Testis (tissue), 3 donors: ENCODE results near the gene IMMP2L. TPM values are rescaled to one million over a fixed set of nuclear protein-coding genes. Genes with fewer than 3 reads are reported as not detected.
"Not testable (repeated sequence)": the region's sequence is repeated elsewhere in the genome, so short reads cannot be mapped to it uniquely, and the experiment has no call there.

ENCODE experiments used
- DNase-seq: peaks from one replicate; pipeline ENCODE4 v3.0.0-alpha.2; 2019
- H3K27ac ChIP-seq, 2 donors: fragments of 200-600 bp; sonication (generic); one replicate each; pipeline ENCODE4 v1.5.1; 2019
- H3K27me3 ChIP-seq: fragments of 200-600 bp; sonication (generic); one replicate; pipeline ENCODE4 v1.5.1; 2019
- H3K36me3 ChIP-seq: fragments of 200-600 bp; sonication (generic); one replicate; pipeline ENCODE4 v1.5.1; 2017; ENCODE audit warnings: low read depth; ENCODE audit errors: missing control alignments
- H3K4me1 ChIP-seq: fragments of 200-600 bp; sonication (generic); one replicate; pipeline ENCODE4 v1.5.1; 2019
- H3K4me3 ChIP-seq, 2 donors: fragments of 200-600 bp; sonication (generic); one replicate each; pipeline ENCODE4 v1.5.1; 2017 to 2019
- H3K9me3 ChIP-seq: fragments of 200-600 bp; sonication (generic); one replicate; pipeline ENCODE4 v1.5.1; 2017
- CTCF ChIP-seq, 3 experiments: fragments of 450-650 bp in 2 of 3; fragments of 200-600 bp in 1 of 3; sonication (generic) in 1 of 3; IDR thresholded peaks; one replicate each; pipeline ENCODE4 v1.5.1; 2016 to 2019; ENCODE audit warnings: antibody characterized with exemption in 3 of 3, mild to moderate bottlenecking in 2 of 3, moderate library complexity in 1 of 3
- POLR2A ChIP-seq: fragments of 450-650 bp; IDR thresholded peaks from one replicate; pipeline ENCODE4 v1.6.1; 2017; ENCODE audit warnings: antibody characterized with exemption, mild to moderate bottlenecking, moderate library complexity
- WGBS, 2 donors: methylation state at CpG; one replicate each; pipeline ENCODE4 v1.1.5; 2018; 5-methylcytosine and 5-hydroxymethylcytosine counted together
- intact Hi-C: fragments of 100-400 bp; cut with DNase I; formaldehyde crosslinking; loops from one replicate; pipeline ENCODE4 v1.15.1; 2023; ENCODE audit warnings: low total_unique reads
- polyA plus RNA-seq: library from polyadenylated mRNA; stranded (reverse); fragments of 350-450 nt; fragmentation: Illumina TruSeq; extraction: RNeasy Lipid Tissue Mini Kit (QIAGEN cat#74804); gene quantifications from one replicate; pipeline ENCODE4 v1.2.3, GENCODE V29; 2014; ENCODE audit warnings: low read depth, low replicate concordance; ENCODE audit not compliant: insufficient read depth
- total RNA-seq, 2 donors: library from RNA; depleted of rRNA; stranded (reverse); fragments of >200 nt; gene quantifications; one replicate each; pipeline ENCODE4 v1.2.3, GENCODE V29; 2016

The IMMP2L gene
- total and polyA plus RNA-seq, 3 donors from 2014 or later, result 10.7 to 12.4 (median 11.2) TPM

GRCh38 chr7:111329367-111330234 is 232.7 kb downstream of the IMMP2L start:
- DNase-seq, result no peak
- TF ChIP-seq CTCF (IDR thresholded peaks at IDR 0.05) (no peak), POLR2A (no peak)
- no peak overlapping the region for H3K27ac ChIP-seq
- H3K27me3 ChIP-seq, result no peaks in the 10 kb centered on the region
- intact Hi-C loops, result no loop called here
- no peaks in the 10 kb centered on the region for H3K4me1 ChIP-seq
- no peaks in the 10 kb centered on the region for H3K9me3 ChIP-seq
- 74 to 78% methylated on average over 5 of the region's 5 CpGs for WGBS, 2 donors
- H3K4me3 ChIP-seq, result no peak overlapping the region
- no peaks in the 10 kb centered on the region for H3K36me3 ChIP-seq

DNA sequence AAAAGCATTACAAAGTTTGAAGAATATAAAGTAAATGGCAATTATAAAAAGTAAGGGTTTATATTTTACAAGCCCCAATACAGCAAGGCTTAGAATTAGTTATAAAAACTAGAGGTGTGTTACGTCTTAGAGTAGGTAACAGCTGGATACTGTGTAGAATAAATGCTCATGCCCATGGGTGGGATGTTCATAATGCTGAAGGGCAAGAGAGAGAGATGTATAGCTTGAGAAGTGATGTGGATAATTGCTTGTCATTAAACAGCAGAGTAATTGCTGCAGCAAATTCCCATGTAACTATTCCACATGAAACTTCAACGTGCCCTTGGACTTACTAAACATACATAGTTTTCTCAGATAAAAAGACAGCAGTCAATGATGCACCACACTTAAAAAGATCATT is 233.8 kb downstream of the IMMP2L start:
- DNase-seq, result no peak
- 79 to 87% methylated on average over 2 of the region's 2 CpGs for WGBS, 2 donors
- Histone ChIP-seq H3K4me3 (no peak overlapping the region), H3K9me3 (no peaks in the 10 kb centered on the region), H3K27me3 (no peaks in the 10 kb centered on the region), H3K27ac (no peak overlapping the region), H3K36me3 (no peaks in the 10 kb centered on the region), H3K4me1 (no peaks in the 10 kb centered on the region)
- TF ChIP-seq POLR2A (no peak), CTCF (IDR thresholded peaks at IDR 0.05) (no peak)
- intact Hi-C loops, result no loop called here

GRCh38 chr7:111324776-111325175 is 237.5 kb downstream of the IMMP2L start:
- Histone ChIP-seq H3K27me3 (no peaks in the 10 kb centered on the region), H3K9me3 (no peaks in the 10 kb centered on the region), H3K27ac (no peak overlapping the region), H3K36me3 (no peaks in the 10 kb centered on the region), H3K4me3 (no peak overlapping the region), H3K4me1 (no peaks in the 10 kb centered on the region)
- DNase-seq, result no peak
- TF ChIP-seq CTCF (IDR thresholded peaks at IDR 0.05), result no peak
- intact Hi-C loops, result no loop called here

DNA sequence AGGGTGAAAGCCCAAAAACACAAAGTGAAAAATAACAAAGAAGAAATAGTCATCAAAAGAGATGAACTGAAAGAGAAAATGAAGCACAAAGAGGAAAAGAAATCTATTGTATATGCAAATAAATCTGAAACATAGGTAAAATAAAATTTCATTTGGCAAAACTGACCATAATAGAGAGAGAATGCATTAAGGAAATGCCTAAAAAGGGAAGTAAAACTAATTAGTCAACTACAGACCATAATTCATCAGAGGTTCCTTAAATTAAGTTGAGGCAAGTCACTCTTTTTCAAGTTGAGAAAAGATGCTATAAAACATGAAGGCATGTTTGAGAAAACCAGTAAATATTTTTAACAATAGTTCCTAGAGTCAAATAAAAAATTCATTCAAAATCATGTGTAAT is 238.1 kb downstream of the IMMP2L start:
- no peak overlapping the region for H3K27ac ChIP-seq
- DNase-seq, result no peak
- TF ChIP-seq POLR2A (no peak), CTCF (IDR thresholded peaks at IDR 0.05) (no peak)
- no peak overlapping the region for H3K4me3 ChIP-seq
- no peaks in the 10 kb centered on the region for H3K4me1 ChIP-seq
- H3K36me3 ChIP-seq, result no peaks in the 10 kb centered on the region
- intact Hi-C loops, result no loop called here
- no peaks in the 10 kb centered on the region for H3K27me3 ChIP-seq
- H3K9me3 ChIP-seq, result no peaks in the 10 kb centered on the region

DNA sequence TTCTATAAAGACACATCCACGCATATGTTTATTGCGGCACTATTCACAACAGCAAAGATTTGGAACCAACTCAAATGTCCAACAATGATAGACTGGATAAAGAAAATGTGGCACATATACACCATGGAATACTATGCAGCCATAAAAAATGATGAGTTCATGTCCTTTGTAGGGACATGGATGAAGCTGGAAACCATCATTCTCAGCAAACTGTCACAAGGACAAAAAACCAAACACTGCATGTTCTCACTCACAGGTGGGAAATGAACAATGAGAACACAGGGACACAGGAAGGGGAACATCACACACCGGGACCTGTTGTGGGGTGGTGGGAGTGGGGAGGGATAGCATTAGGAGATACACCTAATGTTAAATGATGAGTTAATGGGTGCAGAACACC is 238.6 kb downstream of the IMMP2L start:
- WGBS, 2 donors, result 89 to 98% methylated on average over 3 of the region's 3 CpGs
- H3K9me3 ChIP-seq, intact Hi-C loops, DNase-seq, H3K4me3 ChIP-seq, H3K27ac ChIP-seq, H3K27me3 ChIP-seq, H3K36me3 ChIP-seq, H3K4me1 ChIP-seq: not testable (repeated sequence)
